Astrocyte (in vitro differentiated cells and primary cell): ENCODE measurements around the gene DNAJC4. TPM values are rescaled to one million over a fixed set of nuclear protein-coding genes. Genes with fewer than 3 reads are reported as not detected.

Source experiments
- DNase-seq: peaks from one replicate; pipeline ENCODE4 v3.0.0-alpha.2; 2010; ENCODE audit warnings: low read depth
- FAIRE-seq: peaks from 2 replicates; lab custom pipeline; 2011; peaks lifted over from hg19 to GRCh38; lab: Jason Lieb, UNC
- H2AFZ ChIP-seq: 2 replicates; pipeline ENCODE4 v1.6.0; 2012; ENCODE audit warnings: low read depth, low read length, inconsistent platforms
- H3K27ac ChIP-seq: 2 replicates; pipeline ENCODE4 v1.5.1; 2011; ENCODE audit warnings: low read depth, low read length, inconsistent platforms
- H3K27me3 ChIP-seq: 2 replicates; pipeline ENCODE4 v1.6.0; 2011; ENCODE audit warnings: low read length, inconsistent platforms; ENCODE audit not compliant: insufficient read depth
- H3K36me3 ChIP-seq: 2 replicates; pipeline ENCODE4 v1.5.1; 2011; ENCODE audit warnings: low read length, inconsistent platforms; ENCODE audit not compliant: insufficient read depth
- H3K4me1 ChIP-seq: 2 replicates; pipeline ENCODE4 v1.5.1; 2011; ENCODE audit warnings: low read length, inconsistent platforms; ENCODE audit not compliant: insufficient read depth
- H3K4me2 ChIP-seq: 2 replicates; pipeline ENCODE4 v1.6.0; 2012; ENCODE audit warnings: low read length, inconsistent platforms
- H3K4me3 ChIP-seq: 2 replicates; pipeline ENCODE4 v1.5.1; 2011; ENCODE audit warnings: low read depth, mild to moderate bottlenecking, low read length, inconsistent platforms; ENCODE audit not compliant: insufficient read depth
- H3K79me2 ChIP-seq: 2 replicates; pipeline ENCODE4 v1.6.0; 2012; ENCODE audit warnings: mild to moderate bottlenecking, low read length, inconsistent platforms; ENCODE audit not compliant: insufficient read depth
- H3K9ac ChIP-seq: 2 replicates; pipeline ENCODE4 v1.6.0; 2012; ENCODE audit warnings: mild to moderate bottlenecking, low read length, inconsistent platforms
- H3K9me3 ChIP-seq: 2 replicates; pipeline ENCODE4 v1.5.1; 2012; ENCODE audit warnings: low read depth, mild to moderate bottlenecking, low read length, inconsistent platforms; ENCODE audit not compliant: insufficient read depth
- H4K20me1 ChIP-seq: 2 replicates; pipeline ENCODE4 v1.6.0; 2012; ENCODE audit warnings: low read length, inconsistent platforms; ENCODE audit not compliant: insufficient read depth
- H3K27ac Mint-ChIP-seq: one replicate; pipeline ENCODE4 v1.8.0; 2021; ENCODE audit warnings: mild to moderate bottlenecking, mixed read lengths; ENCODE audit not compliant: unreplicated experiment
- H3K27me3 Mint-ChIP-seq: one replicate; pipeline ENCODE4 v1.8.0; 2021; ENCODE audit warnings: low read depth, mixed read lengths; ENCODE audit not compliant: unreplicated experiment
- H3K36me3 Mint-ChIP-seq: one replicate; pipeline ENCODE4 v1.8.0; 2021; ENCODE audit warnings: low read depth, mixed read lengths; ENCODE audit not compliant: unreplicated experiment
- H3K4me1 Mint-ChIP-seq: one replicate; pipeline ENCODE4 v1.8.0; 2021; ENCODE audit warnings: low read depth, mixed read lengths; ENCODE audit not compliant: unreplicated experiment
- H3K4me3 Mint-ChIP-seq: one replicate; pipeline ENCODE4 v1.8.0; 2021; ENCODE audit warnings: mild to moderate bottlenecking, moderate library complexity, mixed read lengths; ENCODE audit not compliant: unreplicated experiment
- H3K9me3 Mint-ChIP-seq: one replicate; pipeline ENCODE4 v1.8.0; 2021; ENCODE audit warnings: mild to moderate bottlenecking, mixed read lengths; ENCODE audit not compliant: unreplicated experiment
- EZH2 ChIP-seq: IDR thresholded peaks from 2 replicates; pipeline ENCODE4 v1.6.1; 2012; ENCODE audit warnings: mild to moderate bottlenecking, low read length, inconsistent platforms; ENCODE audit not compliant: insufficient read depth
- total RNA-seq: library from RNA; stranded (reverse); gene quantifications from 2 replicates; pipeline ENCODE4 v1.2.1, GENCODE V29; 2021
- TF ChIP-seq, protein P1 (sequence below): IDR thresholded peaks from 2 replicates; pipeline ENCODE4 v1.5.1; 2011; ENCODE audit warnings: low read depth, mild to moderate bottlenecking, inconsistent platforms, low read length, moderate library complexity; ENCODE audit not compliant: insufficient read depth

DNAJC4 gene
- total RNA-seq, 1 donor from 2014 or later, result 23.8 TPM

GRCh38 chr11:64263947-64264317, 33.6 kb downstream of the DNAJC4 start:
- H3K4me3 ChIP-seq, result no peak overlapping the region
- Mint-ChIP-seq H3K9me3 (peaks cover 2% of the 10 kb centered on the region), H3K36me3 (peaks cover 24% of the 10 kb centered on the region), H3K4me3 (peak overlapping the region; percentile 54), H3K27me3 (no peaks in the 10 kb centered on the region), H3K4me1 (peaks cover 17% of the 10 kb centered on the region), H3K27ac (no peak overlapping the region)
- no peaks in the 10 kb centered on the region for H3K9me3 ChIP-seq
- no peak overlapping the region for H3K9ac ChIP-seq
- peaks cover 28% of the 10 kb centered on the region for H3K4me1 ChIP-seq
- DNase-seq, result no peak
- no peak overlapping the region for H2AFZ ChIP-seq
- FAIRE-seq, result no peak
- peaks cover 18% of the 10 kb centered on the region for H3K36me3 ChIP-seq
- H3K27me3 ChIP-seq, result no peaks in the 10 kb centered on the region
- no peaks in the 10 kb centered on the region for H3K79me2 ChIP-seq
- H4K20me1 ChIP-seq, result peaks cover 34% of the 10 kb centered on the region
- no peak overlapping the region for H3K27ac ChIP-seq
- TF ChIP-seq, protein P1, sequence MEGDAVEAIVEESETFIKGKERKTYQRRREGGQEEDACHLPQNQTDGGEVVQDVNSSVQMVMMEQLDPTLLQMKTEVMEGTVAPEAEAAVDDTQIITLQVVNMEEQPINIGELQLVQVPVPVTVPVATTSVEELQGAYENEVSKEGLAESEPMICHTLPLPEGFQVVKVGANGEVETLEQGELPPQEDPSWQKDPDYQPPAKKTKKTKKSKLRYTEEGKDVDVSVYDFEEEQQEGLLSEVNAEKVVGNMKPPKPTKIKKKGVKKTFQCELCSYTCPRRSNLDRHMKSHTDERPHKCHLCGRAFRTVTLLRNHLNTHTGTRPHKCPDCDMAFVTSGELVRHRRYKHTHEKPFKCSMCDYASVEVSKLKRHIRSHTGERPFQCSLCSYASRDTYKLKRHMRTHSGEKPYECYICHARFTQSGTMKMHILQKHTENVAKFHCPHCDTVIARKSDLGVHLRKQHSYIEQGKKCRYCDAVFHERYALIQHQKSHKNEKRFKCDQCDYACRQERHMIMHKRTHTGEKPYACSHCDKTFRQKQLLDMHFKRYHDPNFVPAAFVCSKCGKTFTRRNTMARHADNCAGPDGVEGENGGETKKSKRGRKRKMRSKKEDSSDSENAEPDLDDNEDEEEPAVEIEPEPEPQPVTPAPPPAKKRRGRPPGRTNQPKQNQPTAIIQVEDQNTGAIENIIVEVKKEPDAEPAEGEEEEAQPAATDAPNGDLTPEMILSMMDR, result no peak
- no peak for TF ChIP-seq EZH2
- no peak overlapping the region for H3K4me2 ChIP-seq

DNA sequence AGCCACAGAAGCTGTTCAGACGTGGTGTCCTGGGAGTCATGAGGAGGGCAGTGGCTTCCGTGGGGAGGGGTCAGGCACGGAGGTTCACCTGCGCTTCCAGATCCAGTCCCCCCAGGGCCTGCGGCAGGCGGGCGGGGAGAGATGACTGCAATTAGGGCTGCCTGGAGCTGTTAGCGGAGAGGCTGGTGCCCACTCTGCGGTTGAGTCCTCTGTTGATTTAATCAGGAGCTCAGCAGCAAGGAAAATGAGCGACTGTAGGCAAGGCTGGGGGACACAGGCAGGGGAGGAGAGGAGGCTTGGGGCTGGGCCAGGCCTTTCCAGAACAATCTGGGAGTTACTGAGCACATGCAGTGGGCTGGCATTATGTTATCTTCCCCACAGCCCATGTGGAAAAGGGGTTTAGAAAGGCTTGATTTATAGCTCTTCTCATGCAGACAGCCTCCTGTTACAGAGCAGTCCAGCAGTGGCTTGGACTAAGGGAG, 34.1 kb downstream of the DNAJC4 start:
- peaks cover 22% of the 10 kb centered on the region for H3K36me3 Mint-ChIP-seq
- H3K27ac ChIP-seq, result no peak overlapping the region

More for the DNA sequence above, 34.1 kb downstream of the DNAJC4 start:
- Histone ChIP-seq H3K36me3 (peaks cover 14% of the 10 kb centered on the region), H3K27me3 (no peaks in the 10 kb centered on the region), H3K4me1 (peaks cover 31% of the 10 kb centered on the region), H3K4me3 (no peak overlapping the region), H3K9ac (no peak overlapping the region), H3K4me2 (no peak overlapping the region), H2AFZ (no peak overlapping the region), H3K9me3 (no peaks in the 10 kb centered on the region), H3K79me2 (no peaks in the 10 kb centered on the region), H4K20me1 (peaks cover 31% of the 10 kb centered on the region)
- peaks cover 2% of the 10 kb centered on the region for H3K9me3 Mint-ChIP-seq
- H3K4me3 Mint-ChIP-seq, result peak overlapping the region; percentile 54
- FAIRE-seq (no peak), DNase-seq (no peak)
- no peak for TF ChIP-seq EZH2
- TF ChIP-seq, protein P1, result no peak
- H3K4me1 Mint-ChIP-seq, result peaks cover 19% of the 10 kb centered on the region
- H3K27ac Mint-ChIP-seq, result no peak overlapping the region
- no peaks in the 10 kb centered on the region for H3K27me3 Mint-ChIP-seq
